ENCODE measurements around the gene AP1B1.
"Not testable (repeated sequence)": the region's sequence is repeated elsewhere in the genome, so short reads cannot be mapped to it uniquely, and the experiment has no call there.

AP1B1 gene

GRCh38 chr22:29359469-29359868 lies 28.9 kb downstream of the AP1B1 start:
- Histone ChIP-seq H3K4me1 (ENCODE audit: insufficient read depth, poor library complexity, severe bottlenecking) (no peaks in the 10 kb centered on the region), H3K27me3 (ENCODE audit: insufficient read depth, poor library complexity, severe bottlenecking) (no peaks in the 10 kb centered on the region), H3K36me3 (ENCODE audit: low read depth) (peaks cover 29% of the 10 kb centered on the region), H3K4me3 (ENCODE audit: severe bottlenecking) (no peak overlapping the region), H3K27ac (ENCODE audit: poor library complexity, severe bottlenecking) (no peak overlapping the region), H3K9me3 (ENCODE audit: severe bottlenecking) (no peaks in the 10 kb centered on the region)
- DNase-seq (ENCODE audit: low spot score): no peak
- TF ChIP-seq CTCF (IDR thresholded peaks at IDR 0.05; ENCODE audit: poor library complexity, severe bottlenecking): peak; percentile 46
- ATAC-seq (ENCODE audit: low read depth): peak; percentile 76

GRCh38 chr22:29357193-29357890 lies 31.0 kb downstream of the AP1B1 start:
- H3K27ac ChIP-seq (ENCODE audit: poor library complexity, severe bottlenecking); ATAC-seq (ENCODE audit: low read depth); DNase-seq (ENCODE audit: low spot score); H3K27me3 ChIP-seq (ENCODE audit: insufficient read depth, poor library complexity, severe bottlenecking); H3K4me1 ChIP-seq (ENCODE audit: insufficient read depth, poor library complexity, severe bottlenecking); H3K9me3 ChIP-seq (ENCODE audit: severe bottlenecking); H3K4me3 ChIP-seq (ENCODE audit: severe bottlenecking): not testable (repeated sequence)
- peaks cover 43% of the 10 kb centered on the region for H3K36me3 ChIP-seq (ENCODE audit: low read depth)

GRCh38 chr22:29353860-29354259 lies 34.5 kb downstream of the AP1B1 start:
- ATAC-seq (ENCODE audit: low read depth): no peak
- Histone ChIP-seq H3K27ac (ENCODE audit: poor library complexity, severe bottlenecking) (no peak overlapping the region), H3K4me1 (ENCODE audit: insufficient read depth, poor library complexity, severe bottlenecking) (peaks cover under 1% of the 10 kb centered on the region), H3K36me3 (ENCODE audit: low read depth) (peaks cover 53% of the 10 kb centered on the region), H3K9me3 (ENCODE audit: severe bottlenecking) (no peaks in the 10 kb centered on the region), H3K27me3 (ENCODE audit: insufficient read depth, poor library complexity, severe bottlenecking) (no peaks in the 10 kb centered on the region), H3K4me3 (ENCODE audit: severe bottlenecking) (no peak overlapping the region)
- no peak for TF ChIP-seq CTCF (IDR thresholded peaks at IDR 0.05; ENCODE audit: poor library complexity, severe bottlenecking)
- no peak for DNase-seq (ENCODE audit: low spot score)

- ATAC-seq (ENCODE audit: low read depth) (no peak), DNase-seq (ENCODE audit: low spot score) (no peak)
- no peak overlapping the region for H3K27ac ChIP-seq (ENCODE audit: poor library complexity, severe bottlenecking)
- H3K36me3 ChIP-seq (ENCODE audit: low read depth): peaks cover 53% of the 10 kb centered on the region
- no peak for TF ChIP-seq CTCF (IDR thresholded peaks at IDR 0.05; ENCODE audit: poor library complexity, severe bottlenecking)
- H3K4me1 ChIP-seq (ENCODE audit: insufficient read depth, poor library complexity, severe bottlenecking): peaks cover 5% of the 10 kb centered on the region
- H3K9me3 ChIP-seq (ENCODE audit: severe bottlenecking): no peaks in the 10 kb centered on the region
- no peak overlapping the region for H3K4me3 ChIP-seq (ENCODE audit: severe bottlenecking)
- no peaks in the 10 kb centered on the region for H3K27me3 ChIP-seq (ENCODE audit: insufficient read depth, poor library complexity, severe bottlenecking)
Observed at GRCh38 chr22:29353286-29353685, 35.1 kb downstream of the AP1B1 start.

- Histone ChIP-seq H3K4me1 (ENCODE audit: insufficient read depth, poor library complexity, severe bottlenecking) (peaks cover 5% of the 10 kb centered on the region), H3K27ac (ENCODE audit: poor library complexity, severe bottlenecking) (no peak overlapping the region), H3K9me3 (ENCODE audit: severe bottlenecking) (no peaks in the 10 kb centered on the region), H3K4me3 (ENCODE audit: severe bottlenecking) (no peak overlapping the region), H3K27me3 (ENCODE audit: insufficient read depth, poor library complexity, severe bottlenecking) (no peaks in the 10 kb centered on the region), H3K36me3 (ENCODE audit: low read depth) (peaks cover 53% of the 10 kb centered on the region)
- DNase-seq (ENCODE audit: low spot score) (no peak), ATAC-seq (ENCODE audit: low read depth) (no peak)
- TF ChIP-seq CTCF (IDR thresholded peaks at IDR 0.05; ENCODE audit: poor library complexity, severe bottlenecking): no peak
Observed at GRCh38 chr22:29352778-29353177, 35.6 kb downstream of the AP1B1 start.
